ENCODE results near the gene SMARCA4. TPM values are rescaled to one million over a fixed set of nuclear protein-coding genes. Genes with fewer than 3 reads are reported as not detected.

SMARCA4 gene
- total and polyA plus RNA-seq, 3 donors from 2014 or later = 141 to 188 (median 180) TPM

DNA sequence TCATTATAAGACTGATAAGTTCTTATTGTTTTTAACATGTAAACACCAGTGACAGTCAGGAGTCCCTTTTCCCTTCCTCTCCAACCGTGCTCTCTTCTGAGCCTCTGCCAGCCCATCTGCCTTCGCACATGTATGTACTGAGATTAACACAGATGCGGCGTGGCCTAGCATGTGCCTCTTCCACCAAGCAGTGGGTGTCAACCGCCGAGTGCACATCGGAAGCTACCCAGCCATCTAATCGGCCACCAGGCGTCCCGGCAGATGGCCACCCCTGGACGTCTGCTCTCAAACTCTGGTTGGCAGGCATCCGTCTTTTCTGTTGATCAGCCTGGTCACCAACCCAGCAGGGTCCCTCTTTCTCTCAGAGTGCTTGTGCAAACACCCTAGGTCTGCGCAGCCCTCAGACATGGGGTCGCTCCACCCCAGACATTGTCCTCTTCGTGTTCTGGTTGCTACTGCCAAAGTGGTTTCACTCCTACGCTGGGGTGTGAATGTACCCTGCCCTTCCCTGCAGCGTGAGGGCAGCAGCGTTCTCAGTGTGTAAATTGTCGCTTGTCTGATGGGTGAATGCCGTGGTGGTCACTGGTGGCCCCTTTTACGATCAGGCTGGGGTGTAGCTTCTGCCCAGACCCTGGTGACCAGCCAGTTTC, 70.7 kb downstream of the SMARCA4 start:
- Histone ChIP-seq H3K27ac (no peak overlapping the region), H3K4me3 (no peak overlapping the region), H3K27me3 (no peaks in the 10 kb centered on the region), H3K9me3 (no peaks in the 10 kb centered on the region), H3K36me3 (ENCODE audit: low read depth, missing control alignments) (no peaks in the 10 kb centered on the region), H3K4me1 (peaks cover 8% of the 10 kb centered on the region)
- no peak for DNase-seq
- TF ChIP-seq POLR2A (IDR thresholded peaks at IDR 0.05) = no peak
- TF ChIP-seq, protein P1, sequence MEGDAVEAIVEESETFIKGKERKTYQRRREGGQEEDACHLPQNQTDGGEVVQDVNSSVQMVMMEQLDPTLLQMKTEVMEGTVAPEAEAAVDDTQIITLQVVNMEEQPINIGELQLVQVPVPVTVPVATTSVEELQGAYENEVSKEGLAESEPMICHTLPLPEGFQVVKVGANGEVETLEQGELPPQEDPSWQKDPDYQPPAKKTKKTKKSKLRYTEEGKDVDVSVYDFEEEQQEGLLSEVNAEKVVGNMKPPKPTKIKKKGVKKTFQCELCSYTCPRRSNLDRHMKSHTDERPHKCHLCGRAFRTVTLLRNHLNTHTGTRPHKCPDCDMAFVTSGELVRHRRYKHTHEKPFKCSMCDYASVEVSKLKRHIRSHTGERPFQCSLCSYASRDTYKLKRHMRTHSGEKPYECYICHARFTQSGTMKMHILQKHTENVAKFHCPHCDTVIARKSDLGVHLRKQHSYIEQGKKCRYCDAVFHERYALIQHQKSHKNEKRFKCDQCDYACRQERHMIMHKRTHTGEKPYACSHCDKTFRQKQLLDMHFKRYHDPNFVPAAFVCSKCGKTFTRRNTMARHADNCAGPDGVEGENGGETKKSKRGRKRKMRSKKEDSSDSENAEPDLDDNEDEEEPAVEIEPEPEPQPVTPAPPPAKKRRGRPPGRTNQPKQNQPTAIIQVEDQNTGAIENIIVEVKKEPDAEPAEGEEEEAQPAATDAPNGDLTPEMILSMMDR (IDR thresholded peaks at IDR 0.05) = no peak
- intact Hi-C loops (cut with DNase I; ENCODE audit: low total_unique reads) = loop anchor here (10.0 kb wide), 1 partner anchor 83 kb away; no protein-coding TSS in a partner anchor
- WGBS, 2 donors = 88 to 92% methylated on average over 13 to 21 of the region's 21 CpGs

DNA sequence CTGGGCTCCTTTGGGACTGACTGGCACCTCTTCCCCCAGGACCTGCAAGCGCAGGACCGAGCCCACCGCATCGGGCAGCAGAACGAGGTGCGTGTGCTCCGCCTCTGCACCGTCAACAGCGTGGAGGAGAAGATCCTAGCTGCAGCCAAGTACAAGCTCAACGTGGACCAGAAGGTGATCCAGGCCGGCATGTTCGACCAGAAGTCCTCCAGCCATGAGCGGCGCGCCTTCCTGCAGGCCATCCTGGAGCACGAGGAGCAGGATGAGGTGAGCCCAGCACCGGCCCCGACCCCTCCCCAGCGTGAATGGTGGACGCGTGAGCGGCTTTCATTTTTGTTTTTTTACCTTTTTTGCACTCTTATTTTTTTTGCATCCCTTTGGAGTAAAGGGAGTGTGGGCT, 72.4 kb downstream of the SMARCA4 start:
- Histone ChIP-seq H3K9me3 (no peaks in the 10 kb centered on the region), H3K27me3 (no peaks in the 10 kb centered on the region), H3K4me3 (no peak overlapping the region), H3K27ac (no peak overlapping the region), H3K4me1 (peaks cover 8% of the 10 kb centered on the region), H3K36me3 (ENCODE audit: low read depth, missing control alignments) (no peaks in the 10 kb centered on the region)
- 95 to 96% methylated on average over 21 to 22 of the region's 22 CpGs for WGBS, 2 donors
- TF ChIP-seq, protein P1 (IDR thresholded peaks at IDR 0.05) = no peak
- TF ChIP-seq POLR2A (IDR thresholded peaks at IDR 0.05) = no peak
- DNase-seq = no peak
- intact Hi-C loops (cut with DNase I; ENCODE audit: low total_unique reads) = loop anchor here (10.0 kb wide), 1 partner anchor 82 kb away; no protein-coding TSS in a partner anchor

DNA sequence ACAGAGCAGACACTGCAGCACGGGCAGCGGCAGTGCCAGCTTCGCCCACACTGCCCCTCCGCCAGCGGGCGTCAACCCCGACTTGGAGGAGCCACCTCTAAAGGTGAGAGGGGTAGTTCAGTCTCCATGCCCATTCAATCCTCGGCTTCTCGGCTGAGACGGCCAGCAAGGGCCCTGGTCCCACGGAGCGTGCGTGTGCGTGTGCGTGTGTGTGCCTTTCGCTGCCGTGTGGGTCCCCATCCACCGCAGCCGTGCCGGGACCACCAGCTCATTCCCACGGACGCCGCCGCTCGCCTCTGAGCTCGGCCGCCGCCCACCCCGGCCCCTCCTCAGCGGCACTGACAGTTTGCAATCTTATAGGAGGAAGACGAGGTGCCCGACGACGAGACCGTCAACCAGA, 72.9 kb downstream of the SMARCA4 start:
- Histone ChIP-seq H3K4me3 (no peak overlapping the region), H3K27me3 (no peaks in the 10 kb centered on the region), H3K4me1 (peaks cover 8% of the 10 kb centered on the region), H3K36me3 (ENCODE audit: low read depth, missing control alignments) (no peaks in the 10 kb centered on the region), H3K27ac (no peak overlapping the region), H3K9me3 (no peaks in the 10 kb centered on the region)
- 93 to 96% methylated on average over 33 to 35 of the region's 35 CpGs for WGBS, 2 donors
- no peak for DNase-seq
- intact Hi-C loops (cut with DNase I; ENCODE audit: low total_unique reads) = loop anchor here (10.0 kb wide), 1 partner anchor 81 kb away; no protein-coding TSS in a partner anchor
- no peak for TF ChIP-seq POLR2A (IDR thresholded peaks at IDR 0.05)
- TF ChIP-seq, protein P1 (IDR thresholded peaks at IDR 0.05) = no peak

DNA sequence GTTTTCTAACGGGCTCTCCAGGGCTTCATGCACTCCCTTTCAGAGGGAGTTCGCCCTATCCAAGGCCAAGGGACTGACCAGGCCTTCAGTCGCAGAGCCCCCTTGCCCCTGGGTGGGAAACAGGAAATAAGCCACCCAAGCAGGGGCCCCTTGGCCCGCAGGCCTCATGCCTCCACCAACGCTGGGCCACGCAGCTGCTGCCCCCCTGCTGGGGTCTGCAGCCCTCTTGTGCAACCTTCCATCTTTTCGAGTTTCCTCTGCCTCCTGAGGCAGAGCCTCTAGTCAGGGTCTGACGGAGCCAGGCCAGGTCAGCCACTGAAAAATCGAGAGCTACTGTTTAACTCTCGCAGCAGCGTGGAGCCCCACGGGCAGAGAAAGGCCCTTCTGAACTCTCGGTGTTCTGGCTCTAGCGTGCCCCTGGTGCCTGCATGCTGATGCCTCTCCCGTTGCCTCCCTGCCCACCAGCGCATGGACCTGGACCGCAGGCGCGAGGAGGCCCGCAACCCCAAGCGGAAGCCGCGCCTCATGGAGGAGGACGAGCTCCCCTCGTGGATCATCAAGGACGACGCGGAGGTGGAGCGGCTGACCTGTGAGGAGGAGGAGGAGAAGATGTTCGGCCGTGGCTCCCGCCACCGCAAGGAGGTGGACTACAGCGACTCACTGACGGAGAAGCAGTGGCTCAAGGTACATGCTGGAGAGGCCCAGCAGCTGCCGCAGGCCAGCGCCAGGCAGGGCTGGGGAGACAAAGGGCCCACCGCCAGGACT, 73.8 kb downstream of the SMARCA4 start:
- WGBS, 2 donors = 76% methylated on average over 38 of the region's 38 CpGs; no CpG with 5 or more reads in 1 of the 2 donors
- Histone ChIP-seq H3K36me3 (ENCODE audit: low read depth, missing control alignments) (no peaks in the 10 kb centered on the region), H3K4me1 (peaks cover 8% of the 10 kb centered on the region), H3K4me3 (no peak overlapping the region), H3K9me3 (no peaks in the 10 kb centered on the region), H3K27ac (peak overlapping the region in 1 of 2 donors; percentile 19), H3K27me3 (no peaks in the 10 kb centered on the region)
- intact Hi-C loops (cut with DNase I; ENCODE audit: low total_unique reads) = loop anchor here (5.0 to 10.0 kb wide), 2 partner anchors 80 to 168 kb away; no protein-coding TSS in a partner anchor
- DNase-seq = no peak
- TF ChIP-seq, protein P1 (IDR thresholded peaks at IDR 0.05) = no peak
- TF ChIP-seq POLR2A (IDR thresholded peaks at IDR 0.05) = no peak

All from testis (tissue), 3 donors.